Activated CD4-positive, alpha-beta T cell treated with anti-CD3 and anti-CD28 coated beads for 1 hour (primary cell): ENCODE results near the gene SLC6A5.
"Not testable (repeated sequence)": the region's sequence is repeated elsewhere in the genome, so short reads cannot be mapped to it uniquely, and the experiment has no call there.

Experiments used
- DNase-seq: peaks from one replicate; pipeline ENCODE4 v3.0.0-alpha.2; 2020

SLC6A5 gene

DNA sequence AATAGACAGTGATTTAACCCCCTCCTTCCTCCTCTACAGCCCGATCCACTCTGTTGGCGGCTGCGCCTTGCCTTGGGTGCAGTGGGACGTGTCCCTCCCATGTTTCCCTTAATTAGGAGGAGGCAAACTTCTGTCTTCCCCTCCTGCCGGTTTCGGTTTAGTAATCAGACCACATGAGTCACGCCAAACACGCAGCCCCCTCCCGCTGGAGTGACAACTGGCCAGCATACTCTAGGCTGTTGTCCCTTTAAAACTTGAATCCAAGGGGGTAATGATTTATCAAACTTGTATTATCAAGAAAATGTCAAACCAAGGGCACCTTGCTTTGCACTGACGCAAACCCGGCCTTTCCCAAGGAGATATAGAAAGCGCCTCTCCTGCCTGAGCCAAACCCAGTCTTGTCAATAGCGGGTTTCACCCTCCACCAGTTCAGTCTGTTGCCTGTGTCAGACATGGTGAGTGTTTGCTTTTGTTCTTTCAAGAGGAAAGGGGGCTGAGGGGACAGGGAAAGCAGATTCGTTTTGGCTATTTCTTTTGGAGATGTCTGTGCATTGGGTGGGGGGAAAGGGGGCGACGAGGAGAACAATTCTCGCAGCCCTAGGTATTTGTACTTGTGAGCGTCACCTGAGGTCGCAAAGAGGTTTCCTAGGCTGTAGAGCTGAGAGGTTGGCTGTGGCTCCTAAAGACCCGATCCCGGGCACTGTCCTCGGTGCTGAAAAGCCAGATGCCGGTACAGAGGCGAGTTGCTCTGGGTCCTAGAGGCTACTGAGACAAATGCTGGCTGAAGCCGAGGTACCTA lies at the start of gene SLC6A5:
Gene SLC6A5, plus strand, starts transcription at position 388 of the 799 bp plus-strand sequence. Its CDS starts 65 bp downstream, at position 453.
- no peak for DNase-seq

DNA sequence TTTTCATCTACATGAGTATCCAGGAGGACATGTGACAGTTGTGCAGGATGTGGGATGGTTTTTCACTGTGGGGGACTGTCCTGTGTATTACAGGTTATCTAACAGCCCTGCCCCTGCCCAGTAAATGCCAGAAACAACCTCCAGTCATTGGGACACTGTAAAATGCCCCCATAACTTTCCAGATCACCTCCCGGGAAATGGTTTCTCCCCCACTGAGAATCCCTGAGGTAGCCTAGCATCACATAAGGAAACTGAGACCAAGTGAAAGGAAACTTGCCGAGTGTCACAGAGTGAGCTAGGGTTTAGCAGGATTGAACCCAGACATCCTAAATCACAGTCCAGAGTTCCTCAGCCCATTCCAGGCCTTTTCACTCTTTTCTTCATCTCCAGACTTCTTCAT lies 48.3 kb upstream of the SLC6A5 start:
- DNase-seq = no peak

DNA sequence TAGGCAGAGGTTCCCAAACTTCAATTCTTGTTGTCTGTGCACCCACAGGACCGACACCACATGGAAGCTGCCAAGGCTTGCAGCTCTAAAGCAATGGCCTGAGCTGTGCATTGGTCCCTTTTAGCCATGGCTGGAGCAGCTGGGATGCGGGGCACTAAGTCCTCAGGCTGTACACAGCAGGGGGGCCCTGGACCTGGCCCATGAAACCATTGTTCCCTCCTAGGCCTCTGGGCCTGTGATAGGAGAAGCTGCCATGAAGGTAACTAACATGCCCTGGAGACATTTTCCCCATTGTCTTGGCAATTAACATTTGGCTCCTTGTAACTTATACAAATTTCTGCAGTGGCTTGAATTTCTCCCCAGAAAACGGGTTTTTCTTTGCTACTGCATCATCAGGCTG lies 43.6 kb upstream of the SLC6A5 start:
- DNase-seq = no peak

DNA sequence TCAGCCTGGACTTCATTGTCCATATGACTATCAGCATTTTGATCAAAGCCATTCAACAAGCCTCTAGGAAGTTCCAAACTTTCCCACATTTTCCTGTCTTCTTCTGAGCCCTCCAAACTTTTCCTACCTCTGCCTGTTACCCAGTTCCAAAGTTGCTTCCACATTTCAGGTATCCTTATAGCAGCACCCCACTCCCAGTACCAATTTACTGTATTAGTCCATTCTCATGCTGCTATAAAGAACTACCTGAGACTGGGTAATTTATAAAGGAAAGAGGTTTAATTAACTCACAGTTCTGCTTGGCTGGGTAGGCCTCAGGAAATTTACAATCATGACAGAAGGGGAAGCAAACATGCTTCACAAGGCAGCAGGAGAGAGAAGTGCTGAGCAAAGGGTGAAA lies 43.0 kb upstream of the SLC6A5 start:
- DNase-seq = not testable (repeated sequence)

DNA sequence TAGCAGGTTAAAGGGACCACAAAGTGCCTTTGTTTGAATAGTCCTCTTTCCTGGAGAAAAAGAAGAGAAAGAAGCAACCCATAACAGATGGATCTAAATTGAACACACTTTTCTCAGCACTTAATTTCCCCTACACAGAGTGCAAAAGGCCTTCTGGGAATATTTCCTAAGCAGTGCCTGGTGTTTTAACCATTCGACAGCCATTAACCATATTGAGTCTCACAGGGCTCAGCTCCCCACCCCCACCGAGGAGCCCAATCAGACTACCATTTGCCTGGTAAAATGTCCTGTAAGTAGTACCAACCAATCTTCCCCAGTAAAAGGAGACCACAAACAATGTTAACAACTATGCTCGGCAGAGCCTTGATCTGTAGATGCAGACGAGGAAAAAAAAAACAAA lies 40.7 kb upstream of the SLC6A5 start:
- no peak for DNase-seq

DNA sequence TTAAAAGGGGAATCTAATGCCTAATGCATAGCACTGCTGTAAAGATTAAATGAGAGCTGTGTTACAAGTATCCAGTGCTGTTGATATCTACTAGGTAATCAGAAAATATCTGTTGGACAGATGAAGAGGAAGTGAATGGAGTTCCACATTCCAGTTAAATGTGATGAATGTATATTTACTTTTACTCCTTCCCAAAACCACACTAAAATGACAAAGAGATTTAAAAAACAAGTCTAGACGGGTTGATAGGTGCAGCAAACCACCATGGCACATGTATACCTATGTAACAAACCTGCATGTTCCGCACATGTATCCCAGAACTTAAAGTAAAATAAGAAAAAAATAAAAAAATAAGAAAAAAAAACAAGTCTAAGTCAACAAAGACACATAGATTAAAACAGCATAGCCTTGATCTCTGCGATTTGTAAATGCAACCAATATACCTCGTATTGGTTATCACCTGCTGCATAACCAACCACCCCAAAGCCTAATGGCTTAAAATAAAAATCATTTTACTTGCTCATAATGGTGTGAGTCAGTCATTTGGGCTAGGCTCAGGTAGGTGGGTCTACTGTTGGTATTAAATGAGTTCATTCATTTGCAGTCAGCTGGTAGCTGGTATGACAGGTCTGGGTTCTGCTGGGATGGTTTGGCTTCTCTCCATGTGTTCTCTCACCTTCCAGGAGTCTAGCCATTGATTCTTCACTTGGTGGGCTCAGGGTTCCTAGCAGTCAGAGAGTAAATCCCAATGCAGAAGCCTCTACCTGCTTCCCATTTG lies 39.7 kb upstream of the SLC6A5 start:
- DNase-seq = no peak

DNA sequence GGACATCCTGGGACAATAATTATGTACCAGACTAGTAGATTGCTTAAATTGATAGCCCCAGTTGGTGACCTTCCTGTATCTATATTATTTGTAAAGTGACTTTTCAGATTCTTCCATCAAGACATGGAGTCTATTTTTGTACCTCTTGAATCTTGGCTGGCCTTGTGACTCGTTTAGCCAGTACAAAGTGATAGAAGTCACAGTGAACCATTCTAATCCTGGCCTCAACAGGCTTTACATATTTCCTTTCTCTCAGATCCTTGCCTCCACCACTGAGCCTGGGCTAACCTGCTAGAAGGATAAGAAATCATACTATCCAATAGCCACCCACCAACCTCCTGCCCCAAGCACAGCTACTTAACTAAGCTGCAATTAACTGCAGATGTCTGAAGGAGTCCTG lies 37.5 kb upstream of the SLC6A5 start:
- DNase-seq = no peak

DNA sequence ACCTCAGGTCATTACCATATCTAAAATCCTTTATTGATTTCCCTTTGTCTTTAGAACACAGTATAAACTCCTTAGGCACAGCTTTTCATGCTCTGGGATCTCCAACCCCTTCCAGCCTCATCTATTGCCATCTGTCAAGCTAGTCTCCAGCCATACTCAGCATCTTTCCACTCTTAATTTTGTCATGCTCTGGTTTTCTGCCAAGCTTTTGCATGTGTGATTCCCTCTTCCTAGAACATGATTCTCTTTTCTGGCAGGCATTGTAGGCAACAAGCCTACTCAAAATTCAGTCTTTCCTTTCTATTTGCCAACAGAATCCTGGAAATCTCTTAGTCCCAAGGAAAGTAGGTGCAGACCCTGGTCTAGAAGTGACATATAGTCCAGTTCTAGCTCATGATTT lies 35.5 kb upstream of the SLC6A5 start:
- no peak for DNase-seq

GRCh38 chr11:20564846-20565635 lies 34.4 kb upstream of the SLC6A5 start:
- no peak for DNase-seq

GRCh38 chr11:20566115-20566514 lies 33.3 kb upstream of the SLC6A5 start:
- not testable (repeated sequence) for DNase-seq

- DNase-seq = no peak
Observed at GRCh38 chr11:20566591-20567434, 32.6 kb upstream of the SLC6A5 start.

DNA sequence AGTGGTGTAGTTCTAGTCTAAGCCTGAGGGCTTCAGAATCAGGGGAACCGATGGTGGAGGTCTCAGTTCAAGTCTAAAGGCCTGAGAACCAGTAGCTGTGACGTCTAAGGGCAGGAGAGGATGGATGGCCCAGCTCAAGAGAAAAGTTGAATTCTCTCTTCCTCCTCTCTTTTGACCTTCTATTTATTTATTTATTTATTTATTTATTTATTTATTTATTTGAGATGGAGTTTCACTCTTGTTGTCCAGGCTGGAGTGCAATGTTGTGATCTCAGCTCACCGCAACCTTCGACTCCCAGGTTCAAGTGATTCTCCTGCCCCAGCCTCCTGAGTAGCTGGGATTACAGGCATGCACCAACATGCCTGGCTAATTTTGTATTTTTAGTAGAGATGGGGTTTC lies 19.7 kb upstream of the SLC6A5 start:
- DNase-seq = not testable (repeated sequence)

DNA sequence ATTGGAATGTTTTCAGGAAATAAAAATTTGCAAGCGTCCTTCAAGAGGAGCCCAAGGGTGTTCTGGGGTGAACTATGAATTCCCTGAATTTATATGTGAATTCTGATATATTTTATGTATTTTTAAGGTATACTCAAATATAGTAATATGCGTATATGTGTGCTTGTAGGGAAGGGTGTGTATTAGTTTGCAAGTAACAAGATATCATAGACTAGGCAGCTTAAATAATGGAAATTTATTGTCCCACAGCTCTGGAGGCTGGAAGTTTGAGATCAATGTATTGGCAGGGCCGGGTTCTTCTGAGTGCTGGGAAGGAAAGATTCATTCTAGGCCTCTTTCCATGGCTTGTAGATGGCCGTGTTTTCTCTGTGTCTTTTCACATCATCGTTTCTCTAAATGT lies 16.2 kb upstream of the SLC6A5 start:
- no peak for DNase-seq

DNA sequence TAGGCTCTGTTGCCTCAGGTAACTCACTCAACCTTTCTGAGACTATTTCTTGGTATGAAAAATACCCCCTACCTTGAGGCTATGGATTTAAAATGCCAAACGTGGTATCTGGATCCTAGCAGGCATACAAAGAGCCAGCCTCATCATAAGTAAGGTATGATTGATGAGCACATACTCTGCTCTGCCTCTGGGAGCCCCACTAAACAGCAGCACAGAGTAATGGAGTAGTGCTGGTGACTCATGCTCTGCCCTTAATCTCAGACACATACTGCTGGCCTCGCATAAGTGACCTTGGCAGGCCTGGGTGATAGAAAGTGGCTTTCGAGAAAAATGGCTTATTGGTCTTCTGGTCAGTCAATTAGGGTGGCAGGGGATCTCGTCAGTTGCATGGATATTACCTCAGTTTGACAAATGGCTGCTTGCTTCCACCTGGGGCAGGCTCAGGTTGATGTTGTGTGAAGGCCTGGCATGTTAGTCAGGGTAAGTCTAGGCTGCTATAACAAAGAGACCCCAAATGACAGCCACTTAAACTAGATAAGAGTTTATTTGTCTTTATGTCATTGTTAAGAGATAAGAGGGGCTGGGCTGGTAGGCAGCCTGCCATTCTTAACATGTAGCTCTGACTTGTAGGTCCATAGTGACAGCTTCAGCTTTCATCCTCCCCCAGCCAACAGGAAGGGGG lies 15.2 kb upstream of the SLC6A5 start:
- no peak for DNase-seq

DNA sequence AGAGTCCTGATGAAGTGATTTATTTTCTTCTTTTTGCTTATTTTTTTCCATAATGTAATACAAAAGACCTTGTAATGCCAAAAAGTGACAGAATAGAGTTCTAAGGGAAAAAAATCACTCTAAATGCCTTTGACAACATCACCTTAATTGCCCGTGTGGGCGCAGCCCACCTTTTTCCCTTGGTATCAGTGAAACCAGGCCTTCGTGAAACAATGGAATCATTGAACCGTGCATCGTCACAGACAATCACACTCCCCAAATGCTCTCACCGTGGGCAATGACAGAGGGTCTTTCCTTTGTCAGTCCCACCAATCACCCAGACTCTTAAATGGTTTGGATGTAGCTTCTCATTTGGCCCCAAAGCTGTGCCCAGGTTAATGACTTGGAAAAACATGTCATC lies 9.6 kb upstream of the SLC6A5 start:
- no peak for DNase-seq

DNA sequence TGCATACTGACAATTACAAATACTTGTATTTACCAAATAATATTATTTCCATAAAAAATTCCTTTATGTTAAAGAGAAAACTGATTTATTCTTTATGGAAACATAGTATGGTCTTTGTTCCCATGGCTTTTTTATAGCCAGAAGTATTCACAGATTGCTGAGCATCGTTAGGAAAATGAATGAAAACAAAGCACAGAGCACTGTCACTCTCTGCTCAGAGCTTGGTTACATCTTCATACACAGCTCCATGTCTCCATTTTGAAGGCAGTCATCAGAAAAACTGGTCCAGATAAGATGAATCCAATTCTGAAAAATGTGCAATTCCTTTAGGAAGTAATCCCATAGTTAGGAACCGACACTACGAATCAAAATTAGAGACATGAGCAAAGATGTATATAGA lies 9.0 kb upstream of the SLC6A5 start:
- no peak for DNase-seq

DNA sequence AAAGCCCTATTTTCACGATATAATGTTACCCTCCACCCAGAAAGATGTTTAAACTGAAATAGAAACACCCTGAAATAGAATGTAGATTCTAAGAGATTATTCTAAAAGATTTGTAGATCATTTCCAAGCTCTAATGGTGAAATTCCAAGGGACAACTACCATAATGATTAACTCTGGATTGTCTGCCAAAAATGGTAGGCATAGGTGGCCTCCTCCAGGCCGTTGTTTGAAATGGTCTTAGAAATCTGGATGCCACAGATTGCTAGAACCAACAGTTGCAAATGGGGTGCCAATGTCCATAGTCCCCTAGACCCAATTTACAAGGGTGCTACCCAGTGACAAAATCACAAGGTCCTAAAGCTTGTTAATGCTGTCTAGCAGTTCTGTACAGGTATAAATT lies 6.7 kb upstream of the SLC6A5 start:
- DNase-seq = no peak

DNA sequence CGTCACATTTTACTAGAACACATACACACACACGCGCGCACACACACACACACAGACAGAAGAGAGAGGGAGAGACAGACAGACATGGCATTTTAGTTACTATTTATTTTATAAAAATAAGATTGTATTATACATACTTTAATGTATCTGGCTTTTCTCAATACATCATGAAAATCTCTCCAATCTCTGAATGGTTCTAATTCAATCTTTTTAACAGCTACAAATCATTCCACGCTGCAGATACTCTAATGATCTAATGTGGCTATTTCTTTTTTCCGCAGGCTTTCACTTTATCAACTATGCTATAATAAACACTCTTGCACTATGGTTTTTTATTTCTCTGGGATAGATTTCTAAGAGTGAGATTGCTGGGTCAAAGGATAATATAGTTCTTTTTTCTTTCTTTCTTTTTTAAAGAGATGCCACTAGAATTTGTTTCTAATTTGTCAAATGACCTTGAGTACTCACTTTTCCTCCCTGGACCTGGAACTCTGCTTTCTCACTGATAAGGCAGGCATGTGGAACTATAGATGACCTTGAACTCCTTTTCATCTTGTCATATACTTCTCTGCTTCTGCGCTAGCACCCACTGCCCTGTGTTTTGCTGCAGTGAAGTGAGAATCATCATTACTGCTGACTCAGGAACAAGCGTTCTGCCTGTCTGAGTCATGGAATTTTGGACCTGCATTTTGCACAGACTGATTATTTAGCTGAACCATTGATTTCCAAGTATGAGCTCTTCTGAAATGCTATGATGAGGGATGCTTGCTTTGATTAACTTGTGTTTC lies 4.9 kb upstream of the SLC6A5 start:
- no peak for DNase-seq

- DNase-seq = no peak
Observed at GRCh38 chr11:20595101-20595500, 4.3 kb upstream of the SLC6A5 start.

GRCh38 chr11:20596205-20597153 lies 2.9 kb upstream of the SLC6A5 start:
- no peak for DNase-seq
